H1 (cell line): Measurements from ENCODE around the gene MARK3. TPM values are rescaled to one million over a fixed set of nuclear protein-coding genes. Genes with fewer than 3 reads are reported as not detected.

Experiments used
- ASH2L ChIP-seq: fragments of 200-600, 300-600 bp; sonication (generic); IDR thresholded peaks from one replicate; pipeline ENCODE4 v1.7.1; 2017; ENCODE audit warnings: low read length
- JUND ChIP-seq: IDR thresholded peaks from 2 replicates; pipeline ENCODE4 v1.6.1; 2011; ENCODE audit warnings: mild to moderate bottlenecking, improper control_type of control experiment, low read length
- SP2 ChIP-seq: IDR thresholded peaks from 2 replicates; pipeline ENCODE4 v1.6.1; 2012; ENCODE audit warnings: mild to moderate bottlenecking, low read length, inconsistent platforms
- polyA plus RNA-seq, 7 experiments: library from polyadenylated mRNA; depleted of rRNA in 3 of 7; stranded (reverse) in 5 of 7; unstranded in 2 of 7; fragments of >200 nt in 5 of 7; fragments of 200-250 nt in 2 of 7; gene quantifications; 1 replicate in 5 of 7; 2 replicates in 1 of 7; 4 replicates in 1 of 7; pipeline versions ENCODE4 v1.2.1 to v1.2.3, GENCODE V29; 2011 to 2013; ENCODE audit warnings: missing spikeins in 2 of 7, mixed read lengths in 2 of 7
- total RNA-seq: library from RNA; stranded (reverse); fragmentation: NEBNext Ultra II Directional; extraction: Animal tissue kit (Norgen Biotek cat#: 25700); gene quantifications from 2 replicates; pipeline ENCODE4 v1.2.1, GENCODE V29; 2021

The MARK3 gene
- total and polyA plus RNA-seq, 2 of the 8 experiments (the other 6 are each of a cell fraction or from before 2014, with no cell fraction given) = 39.4 to 76.9 TPM

- no peak for TF ChIP-seq SP2
- no peak for TF ChIP-seq ASH2L
- TF ChIP-seq JUND = no peak
Measured at GRCh38 chr14:103535081-103535890, 150.1 kb downstream of the MARK3 start (continued).
